Transverse colon (tissue), 4 donors: ENCODE results near the gene PBX3. TPM values are rescaled to one million over a fixed set of nuclear protein-coding genes. Genes with fewer than 3 reads are reported as not detected.
"Not testable (repeated sequence)": the region's sequence is repeated elsewhere in the genome, so short reads cannot be mapped to it uniquely, and the experiment has no call there.

Source experiments
- DNase-seq: peaks from one replicate; pipeline ENCODE4 v3.0.0-alpha.2; 2019
- H3K27ac ChIP-seq, 4 donors: fragments of 200-600 bp; sonication (generic); 2 replicates each; pipeline ENCODE4 v1.5.1; 2016 to 2018; ENCODE audit warnings: inconsistent platforms in 4 of 4
- H3K27me3 ChIP-seq: fragments of 200-600 bp; sonication (generic); 2 replicates; pipeline ENCODE4 v1.5.1; 2017; ENCODE audit warnings: inconsistent platforms
- H3K36me3 ChIP-seq, 4 donors: fragments of 200-600 bp; sonication (generic); 2 replicates each; pipeline ENCODE4 v1.5.1; 2017 to 2019; ENCODE audit warnings: inconsistent platforms in 4 of 4
- H3K4me1 ChIP-seq, 4 donors: fragments of 200-600 bp; sonication (generic); 2 replicates each; pipeline ENCODE4 v1.5.1; 2017 to 2020; ENCODE audit warnings: inconsistent platforms in 4 of 4
- H3K4me3 ChIP-seq, 4 donors: fragments of 200-600 bp; sonication (generic); 1 replicate in 1 of 4; 2 replicates in 3 of 4; pipeline versions ENCODE4 v1.5.1 to v1.6.1; 2017 to 2019; ENCODE audit warnings: inconsistent platforms in 4 of 4
- H3K9me3 ChIP-seq, 2 donors: fragments of 200-600 bp; sonication (generic); 2 replicates each; pipeline ENCODE4 v1.5.1; 2017 to 2019; ENCODE audit warnings: inconsistent platforms in 2 of 2
- EP300 ChIP-seq: sonication (generic); formaldehyde crosslinking; IDR thresholded peaks from one replicate; pipeline ENCODE4 v1.6.1; 2017; ENCODE audit warnings: antibody characterized with exemption, low read depth
- POLR2A ChIP-seq: fragments of 450-650 bp; IDR thresholded peaks from one replicate; pipeline ENCODE4 v1.6.1; 2016; ENCODE audit warnings: antibody characterized with exemption, mild to moderate bottlenecking, moderate library complexity
- POLR2AphosphoS5 ChIP-seq, 3 donors: sonication (generic); formaldehyde crosslinking; IDR thresholded peaks; one replicate each; pipeline ENCODE4 v1.6.1; 2016; ENCODE audit warnings: antibody characterized with exemption in 3 of 3
- WGBS, 2 donors: methylation state at CpG; one replicate each; pipeline ENCODE4 v1.1.5; 2018; ENCODE audit warnings: low coverage in 1 of 2; 5-methylcytosine and 5-hydroxymethylcytosine counted together
- in situ Hi-C, 4 donors: fragments of 200-750 bp; cut with MboI; loops; one replicate each; pipeline versions ENCODE4 v1.15.0 to v1.15.1; 2017; ENCODE audit warnings: low sequenced_read_pairs in 3 of 4, low pct_ligation_motif_present in 1 of 4, low pct_unique_long_range_greater_than_20kb in 1 of 4
- intact Hi-C: fragments of 100-400 bp; cut with DNase I; formaldehyde crosslinking; loops from one replicate; pipeline ENCODE4 v1.15.1; 2023; ENCODE audit warnings: low total_unique reads
- total RNA-seq, 4 donors: library from RNA; depleted of rRNA; stranded (reverse); fragments of >200 nt; gene quantifications; one replicate each; pipeline ENCODE4 v1.1.0, GENCODE V29; 2016
- TF ChIP-seq, protein P1 (sequence below), 5 experiments: fragments of 200-600 bp in 3 of 5; fragments of 450-650 bp in 2 of 5; sonication (generic) in 3 of 5; IDR thresholded peaks; 1 replicate in 2 of 5; 2 replicates in 3 of 5; pipeline ENCODE4 v1.5.1; 2016 to 2017; ENCODE audit warnings: antibody characterized with exemption in 5 of 5, inconsistent platforms in 3 of 5, mild to moderate bottlenecking in 2 of 5, moderate library complexity in 1 of 5

Gene PBX3
- total RNA-seq, 4 donors from 2014 or later: 16.4 to 70.3 (median 20.4) TPM

- no peak for DNase-seq
- H3K4me3 ChIP-seq: no peak overlapping the region
- H3K9me3 ChIP-seq: no peaks in the 10 kb centered on the region
- TF ChIP-seq EP300 (no peak), POLR2A (no peak), POLR2AphosphoS5 (IDR thresholded peaks at IDR 0.05) (no peak)
- TF ChIP-seq, protein P1, sequence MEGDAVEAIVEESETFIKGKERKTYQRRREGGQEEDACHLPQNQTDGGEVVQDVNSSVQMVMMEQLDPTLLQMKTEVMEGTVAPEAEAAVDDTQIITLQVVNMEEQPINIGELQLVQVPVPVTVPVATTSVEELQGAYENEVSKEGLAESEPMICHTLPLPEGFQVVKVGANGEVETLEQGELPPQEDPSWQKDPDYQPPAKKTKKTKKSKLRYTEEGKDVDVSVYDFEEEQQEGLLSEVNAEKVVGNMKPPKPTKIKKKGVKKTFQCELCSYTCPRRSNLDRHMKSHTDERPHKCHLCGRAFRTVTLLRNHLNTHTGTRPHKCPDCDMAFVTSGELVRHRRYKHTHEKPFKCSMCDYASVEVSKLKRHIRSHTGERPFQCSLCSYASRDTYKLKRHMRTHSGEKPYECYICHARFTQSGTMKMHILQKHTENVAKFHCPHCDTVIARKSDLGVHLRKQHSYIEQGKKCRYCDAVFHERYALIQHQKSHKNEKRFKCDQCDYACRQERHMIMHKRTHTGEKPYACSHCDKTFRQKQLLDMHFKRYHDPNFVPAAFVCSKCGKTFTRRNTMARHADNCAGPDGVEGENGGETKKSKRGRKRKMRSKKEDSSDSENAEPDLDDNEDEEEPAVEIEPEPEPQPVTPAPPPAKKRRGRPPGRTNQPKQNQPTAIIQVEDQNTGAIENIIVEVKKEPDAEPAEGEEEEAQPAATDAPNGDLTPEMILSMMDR (IDR thresholded peaks at IDR 0.05): no peak
- H3K27ac ChIP-seq: peak overlapping the region; percentile 7 to 24 (median 12)
- no peaks in the 10 kb centered on the region for H3K27me3 ChIP-seq
- peaks cover 0 to 23% (median 6%) of the 10 kb centered on the region in 4 donors for H3K4me1 ChIP-seq
- intact Hi-C loops: loop anchor here (5.0 kb wide), 1 partner anchor 73 kb away; the partner anchor contains the start of gene PBX3
- no peaks in the 10 kb centered on the region for H3K36me3 ChIP-seq
- in situ Hi-C loops: no loop called here
- 67 to 80% methylated on average over 3 to 4 of the region's 4 CpGs for WGBS, 2 donors
These were observed 73.1 kb downstream of the PBX3 start for GRCh38 chr9:125820100-125820804.

GRCh38 chr9:125821078-125821477, 73.9 kb downstream of the PBX3 start:
- Histone ChIP-seq H3K4me3 (peak overlapping the region in 1 of 4 donors; percentile 19), H3K27me3 (no peaks in the 10 kb centered on the region), H3K4me1 (peaks cover 3 to 30% (median 6%) of the 10 kb centered on the region in 4 donors), H3K27ac (peak overlapping the region in 2 of 4 donors; percentile 11 to 24), H3K36me3 (no peaks in the 10 kb centered on the region), H3K9me3 (no peaks in the 10 kb centered on the region)
- TF ChIP-seq POLR2A (no peak), POLR2AphosphoS5 (IDR thresholded peaks at IDR 0.05) (no peak), EP300 (no peak)
- TF ChIP-seq, protein P1 (IDR thresholded peaks at IDR 0.05): no peak
- DNase-seq: no peak
- WGBS, 2 donors: 62 to 65% methylated on average over 4 of the region's 4 CpGs
- in situ Hi-C loops (no loop called here), intact Hi-C loops (loop anchor here (5.0 kb wide), 1 partner anchor 74 kb away; the partner anchor contains the start of gene PBX3)

DNA sequence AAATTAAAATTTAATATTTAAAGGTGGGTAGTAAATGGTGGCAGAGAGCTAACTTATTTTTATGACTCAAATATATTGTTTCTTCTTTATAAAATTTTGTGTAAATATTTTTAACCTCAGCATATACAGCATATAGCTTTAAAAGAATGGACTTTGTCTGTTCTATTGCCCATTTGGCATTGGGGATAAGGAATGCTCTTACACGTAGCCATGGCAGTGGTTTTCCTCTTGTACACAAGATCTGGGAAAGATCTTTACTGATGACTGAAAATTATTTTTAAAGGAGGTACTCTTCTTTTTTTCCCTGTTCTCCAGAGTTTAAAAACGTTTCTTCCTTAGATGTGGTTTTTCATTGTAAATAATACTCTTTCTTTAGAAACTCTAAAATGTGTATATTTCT, 75.0 kb downstream of the PBX3 start:
- TF ChIP-seq POLR2A: no peak
- TF ChIP-seq, protein P1 (IDR thresholded peaks at IDR 0.05): no peak
- TF ChIP-seq POLR2AphosphoS5 (IDR thresholded peaks at IDR 0.05): no peak
- TF ChIP-seq EP300: no peak
- no peaks in the 10 kb centered on the region for H3K9me3 ChIP-seq
- H3K27ac ChIP-seq: peak overlapping the region in 2 of 4 donors; percentile 2 to 24
- intact Hi-C loops (loop anchor here (5.0 kb wide), 1 partner anchor 75 kb away; the partner anchor contains the start of gene PBX3), in situ Hi-C loops (no loop called here)
- H3K36me3 ChIP-seq: no peaks in the 10 kb centered on the region
- WGBS, 2 donors: 38 to 39% methylated on average over 2 of the region's 2 CpGs
- H3K4me3 ChIP-seq: peak overlapping the region in 1 of 4 donors; percentile 19
- DNase-seq: no peak
- peaks cover 3 to 30% (median 6%) of the 10 kb centered on the region in 4 donors for H3K4me1 ChIP-seq
- H3K27me3 ChIP-seq: no peaks in the 10 kb centered on the region

GRCh38 chr9:125822902-125823301, 75.7 kb downstream of the PBX3 start:
- Histone ChIP-seq H3K4me3 (no peak overlapping the region), H3K36me3 (no peaks in the 10 kb centered on the region), H3K27ac (peak overlapping the region in 1 of 4 donors; percentile 24), H3K27me3 (no peaks in the 10 kb centered on the region), H3K9me3 (no peaks in the 10 kb centered on the region), H3K4me1 (peaks cover 3 to 30% (median 6%) of the 10 kb centered on the region in 4 donors)
- intact Hi-C loops: loop anchor here (5.0 kb wide), 1 partner anchor 76 kb away; the partner anchor contains the start of gene PBX3
- in situ Hi-C loops: no loop called here
- 80 to 84% methylated on average over 2 of the region's 2 CpGs for WGBS, 2 donors
- TF ChIP-seq POLR2A (no peak), POLR2AphosphoS5 (IDR thresholded peaks at IDR 0.05) (no peak), EP300 (no peak)
- TF ChIP-seq, protein P1 (IDR thresholded peaks at IDR 0.05): no peak
- no peak for DNase-seq

- H3K9me3 ChIP-seq, H3K36me3 ChIP-seq, DNase-seq, in situ Hi-C loops, H3K27me3 ChIP-seq: not testable (repeated sequence)
- Histone ChIP-seq H3K27ac (peak overlapping the region; percentile 10 to 47 (median 38)), H3K4me1 (peaks cover 3 to 30% (median 6%) of the 10 kb centered on the region in 4 donors), H3K4me3 (peak overlapping the region in 2 of 4 donors; percentile 9 to 17)
- intact Hi-C loops: loop anchor here (5.0 kb wide), 1 partner anchor 77 kb away; the partner anchor contains the start of gene PBX3
- WGBS, 2 donors: 57 to 62% methylated on average over 5 to 6 of the region's 6 CpGs
These were observed 76.8 kb downstream of the PBX3 start for GRCh38 chr9:125823874-125824406.
